NCI-H524 (cell line): Measurements from ENCODE around the gene GALR1.
A peak's percentile ranks its signal among the peaks of the same experiment; 100 is the strongest.
"Not testable (repeated sequence)": the region's sequence is repeated elsewhere in the genome, so short reads cannot be mapped to it uniquely, and the experiment has no call there.

Experiments used
- DNase-seq, 2 experiments: peaks; one replicate each; lab custom pipeline; 2025; lab: John Stamatoyannopoulos, UW

Gene GALR1

DNA sequence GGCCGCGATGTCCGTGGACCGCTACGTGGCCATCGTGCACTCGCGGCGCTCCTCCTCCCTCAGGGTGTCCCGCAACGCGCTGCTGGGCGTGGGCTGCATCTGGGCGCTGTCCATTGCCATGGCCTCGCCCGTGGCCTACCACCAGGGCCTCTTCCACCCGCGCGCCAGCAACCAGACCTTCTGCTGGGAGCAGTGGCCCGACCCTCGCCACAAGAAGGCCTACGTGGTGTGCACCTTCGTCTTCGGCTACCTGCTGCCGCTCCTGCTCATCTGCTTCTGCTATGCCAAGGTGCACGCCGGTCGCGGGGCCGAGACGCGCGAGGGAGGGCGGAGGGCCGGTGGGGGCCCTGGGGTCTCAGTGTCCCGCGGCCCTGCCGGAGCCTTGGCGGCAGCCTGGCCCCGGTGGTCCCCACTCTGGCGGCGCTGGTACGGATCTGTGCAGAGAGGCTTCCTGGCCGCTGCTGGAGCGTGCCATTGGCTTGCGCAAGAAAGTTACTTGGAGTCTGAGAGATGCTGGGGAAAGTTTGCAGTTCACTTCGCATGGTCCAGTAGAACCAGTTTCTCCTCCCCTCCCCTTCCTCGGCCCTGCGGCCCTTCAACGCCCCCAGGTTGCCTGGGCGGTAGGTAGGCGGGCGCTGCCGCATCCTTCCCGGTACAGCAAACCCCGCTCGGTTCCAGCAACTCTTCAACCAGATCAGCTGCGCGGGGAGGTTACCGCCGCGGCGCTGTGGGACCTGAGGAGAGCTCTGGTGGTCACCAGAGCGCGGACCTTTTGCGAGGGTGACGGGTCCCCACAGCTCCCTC is 1.5 kb downstream of the GALR1 start:
- DNase-seq = peak in 1 of 2 experiments; percentile 11

DNA sequence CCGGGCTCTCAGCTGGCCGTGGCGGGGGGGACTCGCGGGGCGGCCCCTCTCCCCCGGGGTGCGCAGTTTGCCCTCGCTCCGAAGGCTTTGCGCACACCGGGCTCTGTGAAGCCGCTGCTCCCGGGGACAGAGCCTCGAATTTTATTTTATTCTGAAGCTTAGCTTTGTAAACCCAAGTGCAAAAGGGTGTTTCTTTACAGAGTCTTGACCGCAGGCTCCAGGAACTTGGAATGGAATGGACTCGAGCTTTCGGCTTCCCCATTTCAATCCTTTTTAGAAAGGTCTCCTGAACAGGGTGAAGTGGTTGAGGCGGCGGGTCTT is 2.0 kb downstream of the GALR1 start:
- DNase-seq = no peak

DNA sequence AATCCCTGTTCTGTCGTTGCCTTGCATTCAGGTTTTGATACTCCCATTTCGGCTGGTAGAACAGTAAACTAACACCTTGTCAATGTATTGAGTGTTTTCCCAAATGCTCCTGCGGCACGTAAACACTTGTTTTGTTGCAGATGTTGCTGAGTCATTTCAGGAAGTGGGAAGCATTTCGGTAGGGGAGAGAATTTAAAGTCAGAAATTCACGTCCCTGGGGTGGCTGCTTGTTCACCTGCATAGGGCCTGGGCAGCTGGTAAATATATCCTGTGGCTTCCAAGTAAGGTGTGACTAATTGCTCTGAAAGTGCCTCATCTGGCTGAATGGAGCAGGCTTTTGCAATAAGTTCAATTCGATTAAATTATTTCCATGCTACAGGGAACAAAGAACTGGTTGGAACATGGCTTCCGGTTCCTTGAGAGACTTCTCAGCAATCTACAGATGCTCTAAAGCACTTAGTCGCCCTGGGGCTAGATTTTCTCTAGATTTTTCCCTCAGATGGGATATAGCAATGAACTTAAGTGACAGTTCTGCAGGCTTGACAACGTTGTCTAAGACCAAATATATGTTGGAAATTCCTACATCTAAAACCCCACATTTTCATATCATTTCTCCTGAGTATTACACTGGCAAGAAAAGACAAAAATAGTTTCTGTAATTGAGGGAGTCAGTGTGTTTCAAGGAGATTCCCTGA is 5.2 kb downstream of the GALR1 start:
- DNase-seq = no peak

DNA sequence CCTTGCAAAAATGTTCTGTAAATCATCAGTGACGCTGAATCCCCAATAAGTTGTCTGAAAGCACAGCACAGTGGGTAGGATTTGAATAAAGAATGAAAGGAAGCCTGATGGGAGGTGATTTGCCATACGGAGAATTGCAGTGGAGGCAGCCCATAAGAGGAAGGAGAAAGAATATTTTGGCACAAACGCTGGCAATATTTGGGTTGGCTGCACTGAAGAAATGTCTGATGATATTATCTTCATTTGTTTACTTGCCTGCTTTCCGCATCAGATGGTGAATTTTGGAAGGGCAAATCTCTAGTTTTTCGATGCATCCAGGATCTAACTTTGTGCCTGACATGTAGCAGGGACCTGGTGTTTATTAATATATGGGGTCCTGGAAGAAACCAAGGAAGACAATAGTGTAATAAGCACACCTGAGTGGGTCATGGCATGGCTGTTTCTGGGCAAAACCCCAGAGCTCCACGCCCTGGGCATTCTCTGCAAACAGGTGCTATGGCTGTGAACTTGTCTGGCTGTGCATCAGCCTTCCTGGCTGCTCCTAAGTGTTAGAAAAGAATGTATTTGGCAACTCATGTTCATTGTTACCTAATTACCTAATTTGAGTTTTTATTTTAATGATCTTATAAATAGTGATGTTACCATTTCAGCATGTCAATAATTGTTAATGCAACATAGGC is 5.9 kb downstream of the GALR1 start:
- no peak for DNase-seq

DNA sequence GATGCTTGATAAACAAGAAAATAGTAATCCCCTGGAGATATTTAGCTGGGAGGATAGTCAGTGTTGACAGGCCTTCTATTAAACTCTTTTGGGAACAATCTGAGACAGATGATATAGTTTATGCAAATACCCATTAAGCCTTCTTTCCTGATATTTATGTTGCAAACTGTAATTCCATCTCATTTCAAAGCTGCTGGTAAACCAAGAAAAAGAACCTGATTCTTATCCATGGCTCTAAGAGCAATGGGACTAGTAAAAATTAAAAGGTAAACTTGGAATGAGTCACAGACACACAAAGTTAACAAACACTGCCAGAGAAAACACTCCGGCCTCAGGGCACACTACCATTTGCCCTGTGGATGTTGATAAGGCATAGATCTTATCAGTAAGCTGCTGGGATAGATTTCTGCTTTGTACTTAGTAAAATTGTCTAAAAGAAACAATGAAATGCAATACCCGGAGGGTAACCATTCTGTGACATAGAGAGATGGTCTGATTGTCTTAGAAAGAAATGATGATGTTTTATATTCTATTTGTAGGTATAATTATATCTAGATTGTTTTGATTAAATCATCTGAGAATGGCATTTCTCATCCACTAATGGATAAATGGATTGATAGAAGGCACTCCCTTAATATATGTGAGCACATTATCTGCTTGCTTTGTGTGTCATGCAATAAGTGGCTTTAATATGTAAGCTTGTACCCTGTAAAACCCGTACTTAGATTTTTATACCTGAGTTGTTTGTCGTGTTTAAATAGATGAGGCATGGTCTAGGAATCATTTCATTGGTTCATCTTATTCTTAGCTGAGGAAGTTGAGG is 13.2 kb downstream of the GALR1 start:
- no peak for DNase-seq

DNA sequence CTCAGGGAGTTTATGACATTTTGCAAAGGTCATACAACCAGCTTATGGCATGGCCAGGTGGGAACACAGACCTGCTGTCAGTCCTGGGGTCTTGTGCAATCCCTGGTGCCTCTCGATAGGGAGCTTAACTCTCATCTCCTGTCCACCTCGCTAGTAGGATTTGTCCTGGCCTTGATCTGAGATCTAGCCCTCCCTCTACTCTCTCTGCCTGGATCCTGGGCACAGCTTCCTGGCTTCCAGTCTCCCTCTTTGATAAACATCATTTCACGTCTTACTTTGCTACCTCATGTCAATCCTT is 13.8 kb downstream of the GALR1 start:
- no peak for DNase-seq

DNA sequence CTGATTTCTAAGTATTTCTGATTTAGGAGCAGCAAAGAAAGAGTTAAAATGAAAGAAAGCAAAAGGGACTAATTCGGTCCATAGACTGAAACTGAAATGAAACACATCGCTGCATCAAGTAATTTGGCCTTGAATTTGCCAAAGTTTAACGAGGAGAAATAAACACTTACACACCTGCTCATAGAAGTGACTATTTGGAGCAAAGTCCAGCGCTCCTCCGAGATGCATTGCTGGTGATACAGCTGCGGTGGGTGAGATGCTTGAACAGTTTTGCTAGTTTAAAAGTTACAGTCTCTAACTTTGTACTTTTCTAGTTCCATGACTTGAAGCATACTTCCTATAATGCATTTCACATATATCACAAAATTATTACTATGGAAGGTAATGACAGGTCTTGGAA is 18.3 kb downstream of the GALR1 start:
- DNase-seq = no peak

DNA sequence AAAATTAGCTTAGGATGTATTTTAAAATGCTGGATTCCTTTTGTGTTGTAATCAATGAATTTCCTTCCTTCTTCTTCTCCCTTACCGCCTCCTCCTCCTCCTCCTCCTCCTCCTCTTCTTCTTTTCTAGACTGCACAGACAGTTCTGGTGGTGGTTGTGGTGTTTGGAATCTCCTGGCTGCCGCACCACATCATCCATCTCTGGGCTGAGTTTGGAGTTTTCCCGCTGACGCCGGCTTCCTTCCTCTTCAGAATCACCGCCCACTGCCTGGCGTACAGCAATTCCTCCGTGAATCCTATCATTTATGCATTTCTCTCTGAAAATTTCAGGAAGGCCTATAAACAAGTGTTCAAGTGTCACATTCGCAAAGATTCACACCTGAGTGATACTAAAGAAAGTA is 18.8 kb downstream of the GALR1 start:
- no peak for DNase-seq

DNA sequence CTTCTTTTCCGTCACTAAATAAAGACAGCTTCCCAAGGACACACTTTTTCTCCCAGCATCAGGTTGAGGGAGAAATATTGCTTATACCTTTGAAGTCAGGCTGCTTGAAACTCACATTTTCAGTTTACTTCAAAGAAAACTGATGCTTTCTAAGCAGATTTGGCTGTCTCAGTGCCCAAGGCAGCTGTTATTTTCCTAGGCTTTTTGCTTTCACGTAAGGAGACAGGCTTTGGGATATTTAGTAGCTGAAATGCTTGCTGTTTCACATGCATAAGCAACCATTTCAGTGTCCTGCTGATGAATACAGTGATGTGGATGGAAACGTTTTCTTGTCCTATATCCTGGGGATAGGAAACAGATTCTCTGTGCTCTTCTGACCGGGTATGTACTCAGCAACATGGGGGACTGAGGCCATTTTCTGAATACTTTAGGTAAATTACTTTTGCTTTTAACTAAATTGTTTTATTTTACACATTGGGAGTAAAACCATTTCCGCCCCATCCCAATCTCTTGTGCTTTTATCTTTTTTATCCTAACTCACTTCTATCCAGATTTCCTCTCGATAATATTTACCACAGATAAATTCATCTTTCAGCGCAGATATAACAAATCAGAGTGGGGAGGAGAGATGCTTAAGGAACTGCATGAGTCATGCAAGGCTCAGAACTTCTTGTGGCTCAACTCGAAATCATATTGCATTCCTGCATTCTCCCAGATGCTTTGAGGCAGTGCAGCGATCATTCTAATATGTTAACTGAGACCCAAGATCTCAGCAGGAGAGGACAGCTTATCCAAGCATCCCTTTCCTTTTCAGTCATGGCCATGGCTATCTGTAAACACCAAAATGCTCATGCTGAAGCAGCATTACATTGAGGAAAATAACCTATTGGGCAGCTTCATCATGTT is 22.2 kb downstream of the GALR1 start:
- DNase-seq = no peak

DNA sequence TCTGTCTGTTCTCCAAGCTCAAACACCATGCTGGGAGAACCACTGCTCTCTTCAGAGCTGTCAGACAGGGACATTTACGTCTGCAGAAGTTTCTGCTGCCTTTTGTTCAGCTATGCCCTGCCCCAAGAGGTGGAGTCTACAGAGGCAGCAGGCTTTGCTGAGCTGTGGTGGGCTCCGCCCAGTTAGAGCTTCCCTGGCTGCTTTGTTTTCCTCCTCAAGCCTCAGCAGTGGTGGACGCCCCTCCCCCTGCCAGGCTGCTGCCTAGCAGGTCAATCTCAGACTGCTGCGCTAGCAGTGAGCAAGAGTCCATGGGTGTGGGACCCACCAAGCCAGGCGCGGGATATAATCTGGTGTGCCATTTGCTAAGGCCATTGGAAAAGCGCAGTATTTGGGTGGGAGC is 41.2 kb downstream of the GALR1 start:
- not testable (repeated sequence) for DNase-seq

DNA sequence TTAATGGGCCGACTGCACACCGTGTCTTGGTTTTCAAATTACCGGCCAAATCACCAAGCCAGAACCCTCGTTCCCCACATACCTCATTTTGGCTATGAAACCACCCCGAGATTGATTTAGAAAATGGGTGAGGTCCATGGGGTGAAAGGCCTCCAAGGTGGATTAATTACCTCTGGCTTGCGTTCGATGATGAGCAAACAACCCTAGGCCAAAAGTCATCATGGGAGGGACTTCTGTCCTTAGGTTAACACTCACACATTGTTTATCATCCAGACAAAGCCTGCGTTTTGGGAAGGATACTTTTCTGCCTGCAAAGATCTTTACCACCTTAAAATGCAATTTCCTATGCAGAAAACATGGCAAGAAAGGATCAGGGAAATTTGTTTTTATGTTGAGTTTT is 48.5 kb downstream of the GALR1 start:
- no peak for DNase-seq

DNA sequence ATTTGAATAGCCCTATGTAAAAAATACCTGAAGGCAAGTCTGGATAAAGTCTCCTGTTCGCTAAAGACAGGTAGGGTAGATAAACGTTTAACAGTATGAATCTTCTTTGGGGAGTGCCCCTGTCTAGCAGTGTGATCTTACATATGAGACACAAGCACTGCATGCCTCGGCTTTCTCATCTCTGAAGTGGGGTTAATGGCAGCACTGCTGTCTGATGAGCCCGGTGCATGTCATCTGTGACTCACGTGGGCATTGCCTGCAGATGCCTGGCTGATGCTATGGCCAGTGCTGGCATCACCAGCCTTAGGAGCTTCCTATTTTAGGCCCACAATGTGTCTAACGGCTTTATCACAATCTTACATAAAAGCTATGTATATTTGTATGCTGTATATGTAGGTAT is 50.1 kb downstream of the GALR1 start:
- DNase-seq = no peak

DNA sequence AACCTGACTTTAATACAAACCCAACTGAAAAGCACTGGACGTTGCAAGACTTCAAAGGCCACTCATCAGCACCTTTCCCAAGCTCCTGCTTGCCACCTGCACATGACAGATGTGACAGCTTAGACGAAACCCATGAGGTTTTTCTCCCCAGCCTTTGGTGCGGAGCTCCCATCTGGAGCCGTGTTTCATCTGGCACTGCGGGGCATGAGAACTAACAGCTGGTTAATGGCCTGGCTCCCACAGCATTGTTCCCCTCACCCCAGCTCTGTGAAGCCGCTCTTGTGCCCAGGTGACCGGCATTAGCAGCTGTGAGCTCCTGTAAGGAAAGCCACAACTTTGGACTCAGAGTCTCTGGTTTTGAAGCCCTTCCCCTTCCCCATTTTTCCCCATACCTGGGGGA is 50.9 kb downstream of the GALR1 start:
- peak; percentile 82 to 95 for DNase-seq

DNA sequence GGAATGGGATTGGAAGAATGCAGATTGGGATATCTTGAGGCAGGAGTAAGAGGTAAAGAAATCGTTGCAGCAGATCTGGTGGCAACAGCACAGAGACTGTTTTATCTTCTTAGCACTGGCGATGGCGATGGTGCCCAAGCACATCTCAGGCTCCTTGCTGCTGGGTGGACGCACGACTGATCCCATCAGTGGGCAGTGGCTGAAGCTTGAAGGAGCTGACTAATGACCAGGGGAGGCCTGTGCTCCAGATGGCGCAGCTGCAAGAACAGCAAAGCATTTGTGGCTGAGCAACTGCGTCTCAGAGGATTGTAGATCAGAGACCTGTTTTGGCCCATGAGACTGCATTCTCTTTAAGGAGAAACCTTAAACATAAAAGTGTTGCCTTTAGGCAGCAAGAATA is 54.6 kb downstream of the GALR1 start:
- DNase-seq = peak in 1 of 2 experiments; percentile 26

DNA sequence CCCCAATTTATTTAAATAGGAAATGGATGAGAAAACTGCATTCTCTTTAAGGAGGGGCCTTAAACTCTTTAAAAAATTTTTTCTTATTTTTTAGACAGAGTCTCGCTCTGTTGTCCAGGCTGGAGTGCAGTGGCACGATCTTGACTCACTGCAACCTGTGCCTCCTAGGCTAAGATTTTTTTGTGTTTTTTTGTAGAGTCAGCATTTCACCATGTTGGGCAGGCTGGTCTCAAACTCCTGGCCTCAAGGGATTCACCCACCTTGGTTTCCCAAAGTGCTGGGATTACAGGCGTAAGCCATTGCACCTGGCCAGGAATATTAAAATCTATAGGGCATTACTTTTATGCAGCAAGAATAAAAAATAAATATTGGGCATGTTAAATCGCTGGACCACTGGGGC is 56.0 kb downstream of the GALR1 start:
- DNase-seq = no peak

DNA sequence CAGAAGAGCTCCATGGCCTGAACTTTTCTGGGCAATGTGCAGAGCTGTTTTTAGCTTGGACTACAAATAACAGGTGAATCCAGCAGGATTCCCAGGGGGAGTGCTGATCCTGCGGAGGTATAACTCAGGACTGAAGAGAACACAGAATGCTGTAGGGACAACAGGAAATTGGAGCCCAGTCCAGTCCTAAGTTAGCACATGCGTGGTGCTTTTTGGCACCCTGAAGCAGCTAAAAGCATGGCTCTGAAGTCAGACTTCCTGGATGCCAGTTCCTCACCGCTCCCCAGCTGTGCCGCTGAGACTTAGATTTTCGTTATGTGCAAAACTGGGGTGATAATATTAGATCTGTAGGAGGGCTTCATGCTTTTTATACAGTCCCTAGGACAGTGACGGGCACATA is 58.6 kb downstream of the GALR1 start:
- no peak for DNase-seq

DNA sequence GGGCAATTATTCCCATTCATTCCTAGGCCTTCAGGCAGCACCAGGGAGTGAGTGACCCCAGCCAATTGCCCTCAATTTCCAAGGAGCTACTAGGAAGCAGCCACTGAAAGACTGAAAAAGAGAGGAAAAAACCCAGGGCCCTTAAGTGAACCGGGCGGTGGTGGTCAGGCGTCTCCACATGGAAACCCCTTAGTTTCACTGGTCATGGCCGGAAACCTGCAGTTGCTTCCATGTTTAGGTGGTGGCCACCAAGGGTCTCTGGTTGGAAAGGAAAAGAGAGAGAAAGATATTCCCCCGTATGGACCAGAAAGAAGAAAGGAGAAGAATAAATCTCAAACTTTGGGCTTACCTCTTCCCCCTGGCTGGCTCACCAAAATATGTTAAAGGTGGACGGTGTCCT is 64.9 kb downstream of the GALR1 start:
- DNase-seq = no peak

DNA sequence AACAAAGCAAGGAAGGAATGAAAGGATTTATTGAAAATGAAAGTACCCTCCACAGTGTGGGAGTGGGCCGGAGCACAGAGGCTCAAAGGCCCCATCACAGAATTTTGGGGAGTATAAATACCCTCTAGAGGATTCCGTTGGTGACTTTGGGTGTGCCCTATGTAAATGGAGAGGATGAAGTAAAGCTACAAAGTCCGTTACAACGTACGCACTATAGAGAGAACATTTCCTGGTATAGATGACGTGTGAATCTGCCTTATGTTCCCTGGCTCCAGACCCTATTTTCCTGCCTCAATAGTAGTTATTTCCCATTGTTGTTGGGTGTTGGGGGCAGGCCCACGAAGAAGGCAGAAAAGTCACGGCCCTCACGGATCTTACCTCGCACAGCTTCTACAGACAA is 65.3 kb downstream of the GALR1 start:
- no peak for DNase-seq

DNA sequence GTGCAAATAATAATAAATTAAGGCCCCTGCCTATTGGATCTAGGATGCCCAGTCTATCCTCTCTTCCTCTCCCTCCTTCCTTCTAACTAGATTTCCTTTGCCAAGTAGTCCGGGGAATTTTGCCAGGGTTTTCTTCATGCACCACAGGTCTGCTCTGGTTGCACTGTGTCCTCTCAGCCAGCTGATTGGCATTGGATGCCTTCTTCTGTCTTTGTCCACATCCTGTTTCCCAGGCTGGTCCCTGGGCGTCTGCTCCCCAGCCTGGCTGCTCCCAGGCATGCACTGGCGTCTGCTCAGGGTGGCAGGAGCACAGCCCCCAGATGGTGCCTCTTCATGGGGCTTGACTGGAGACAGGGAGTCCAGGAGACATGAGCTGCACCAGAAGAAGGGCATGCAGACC is 66.4 kb downstream of the GALR1 start:
- DNase-seq = no peak

DNA sequence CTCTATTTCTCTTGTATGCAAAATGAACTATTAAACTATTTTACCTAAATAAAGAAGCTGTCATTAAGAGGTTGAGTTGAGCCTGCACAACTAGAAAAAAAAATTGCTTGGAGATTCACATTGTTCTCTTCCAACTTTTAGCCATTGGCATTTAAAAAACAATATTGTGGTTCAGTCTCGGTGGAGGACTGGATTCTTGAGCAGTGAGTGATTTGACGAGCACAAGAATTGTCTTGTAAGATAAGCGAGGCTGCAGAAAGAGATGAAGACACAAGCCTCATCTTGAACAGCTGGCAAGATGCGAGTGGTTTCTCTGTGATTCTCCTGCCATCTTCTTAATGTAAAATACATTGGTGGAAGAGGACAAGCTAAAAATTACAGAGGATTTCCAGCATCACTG is 67.0 kb downstream of the GALR1 start:
- no peak for DNase-seq

DNA sequence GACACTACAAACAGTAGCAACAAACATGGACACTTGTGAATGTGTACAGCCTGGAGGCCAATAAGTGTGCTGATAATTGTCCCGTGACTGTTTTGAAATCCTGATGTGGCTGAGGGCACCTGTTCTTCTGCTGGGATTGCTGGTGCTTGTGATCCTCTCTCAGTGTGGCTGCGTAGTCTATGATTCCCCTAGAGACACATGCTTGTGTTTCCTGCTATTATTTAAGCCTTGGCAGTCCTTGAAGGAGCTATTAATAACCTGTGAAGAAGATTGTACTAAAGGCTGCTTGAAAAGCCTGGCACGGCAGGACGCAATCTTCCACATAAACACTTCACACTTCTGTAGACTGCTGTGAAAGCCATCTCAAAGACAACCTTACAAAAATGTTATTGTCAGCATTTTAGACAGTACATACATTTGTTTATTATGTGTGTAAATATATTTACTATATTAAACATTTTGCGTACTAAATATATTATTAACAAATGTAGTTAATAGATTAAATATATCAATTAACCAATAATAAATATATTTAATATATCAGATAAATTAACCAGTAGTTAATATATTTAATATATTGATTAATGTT is 71.4 kb downstream of the GALR1 start:
- peak; percentile 79 to 93 for DNase-seq
